CD4-positive, alpha-beta T cell treated with Interleukin-21 for 1 hour (primary cell): ENCODE data around the gene SGMS2.
"Not testable (repeated sequence)": the region's sequence is repeated elsewhere in the genome, so short reads cannot be mapped to it uniquely, and the experiment has no call there.

Experiments
- DNase-seq: peaks from one replicate; pipeline ENCODE4 v3.0.0-alpha.2; 2020

SGMS2 gene

GRCh38 chr4:107916623-107917022 lies 91.9 kb downstream of the SGMS2 start:
- DNase-seq, result no peak

GRCh38 chr4:107917500-107917899 lies 92.8 kb downstream of the SGMS2 start:
- no peak for DNase-seq

- no peak for DNase-seq
Observed at GRCh38 chr4:107922486-107923473, 98.0 kb downstream of the SGMS2 start.

GRCh38 chr4:107925713-107926112 lies 101.0 kb downstream of the SGMS2 start:
- not testable (repeated sequence) for DNase-seq

- DNase-seq, result not testable (repeated sequence)
Observed at GRCh38 chr4:107926875-107927274, 102.1 kb downstream of the SGMS2 start.

- peak; percentile 85 for DNase-seq
Observed at GRCh38 chr4:107930821-107931774, 106.4 kb downstream of the SGMS2 start, which contains the start of gene CYP2U1. Gene CYP2U1 (plus strand): TSS chr4:107931549. CDS start chr4:107931644, 95 bp downstream.

GRCh38 chr4:107931775-107932321 lies 107.1 kb downstream of the SGMS2 start:
- DNase-seq, result peak; percentile 14

GRCh38 chr4:107935246-107935645 lies 110.5 kb downstream of the SGMS2 start:
- no peak for DNase-seq

- no peak for DNase-seq
Observed at GRCh38 chr4:107937040-107937439, 112.3 kb downstream of the SGMS2 start.

- DNase-seq, result no peak
Observed at GRCh38 chr4:107939307-107939706, 114.6 kb downstream of the SGMS2 start.

- no peak for DNase-seq
Observed at GRCh38 chr4:107945809-107946208, 121.1 kb downstream of the SGMS2 start.

- no peak for DNase-seq
Observed at GRCh38 chr4:107950746-107951540, 126.2 kb downstream of the SGMS2 start.

GRCh38 chr4:107951551-107951950 lies 126.8 kb downstream of the SGMS2 start:
- DNase-seq, result no peak

GRCh38 chr4:107956011-107956410 lies 131.3 kb downstream of the SGMS2 start:
- no peak for DNase-seq
